ENCODE results near the gene PCGF3.

Gene PCGF3

GRCh38 chr4:685679-686412, 19.8 kb upstream of the PCGF3 start:
- no peak for DNase-seq
- no peaks in the 10 kb centered on the region for H3K9me3 ChIP-seq
- TF ChIP-seq CTCF (IDR thresholded peaks at IDR 0.05; ENCODE audit: low read depth, low read length): no peak
- H3K36me3 ChIP-seq: no peaks in the 10 kb centered on the region
- H3K4me3 ChIP-seq (ENCODE audit: low read depth, low read length): no peak overlapping the region
- H3K27me3 ChIP-seq: no peaks in the 10 kb centered on the region
- peaks cover 4% of the 10 kb centered on the region for H3K4me1 ChIP-seq

GRCh38 chr4:686413-687040, 19.1 kb upstream of the PCGF3 start:
- DNase-seq: peak; percentile 12
- H3K9me3 ChIP-seq: no peaks in the 10 kb centered on the region
- no peaks in the 10 kb centered on the region for H3K27me3 ChIP-seq
- H3K4me3 ChIP-seq (ENCODE audit: low read depth, low read length): no peak overlapping the region
- no peak for TF ChIP-seq CTCF (IDR thresholded peaks at IDR 0.05; ENCODE audit: low read depth, low read length)
- peaks cover 4% of the 10 kb centered on the region for H3K4me1 ChIP-seq
- H3K36me3 ChIP-seq: no peaks in the 10 kb centered on the region

- peak; percentile 27 for DNase-seq
- Histone ChIP-seq H3K9me3 (no peaks in the 10 kb centered on the region), H3K4me3 (ENCODE audit: low read depth, low read length) (no peak overlapping the region), H3K4me1 (peaks cover 4% of the 10 kb centered on the region), H3K27me3 (no peaks in the 10 kb centered on the region), H3K36me3 (no peaks in the 10 kb centered on the region)
- no peak for TF ChIP-seq CTCF (IDR thresholded peaks at IDR 0.05; ENCODE audit: low read depth, low read length)
Observed at GRCh38 chr4:687048-687970, 18.3 kb upstream of the PCGF3 start.

- TF ChIP-seq CTCF (IDR thresholded peaks at IDR 0.05; ENCODE audit: low read depth, low read length): no peak
- Histone ChIP-seq H3K27me3 (no peaks in the 10 kb centered on the region), H3K36me3 (no peaks in the 10 kb centered on the region), H3K4me3 (ENCODE audit: low read depth, low read length) (no peak overlapping the region), H3K4me1 (peaks cover 4% of the 10 kb centered on the region), H3K9me3 (no peaks in the 10 kb centered on the region)
- no peak for DNase-seq
Observed at GRCh38 chr4:687971-688853, 17.4 kb upstream of the PCGF3 start.

- Histone ChIP-seq H3K4me1 (no peaks in the 10 kb centered on the region; the same call in 1 of the 2 replicates), H3K9me3 (no peaks in the 10 kb centered on the region), H3K27me3 (no peaks in the 10 kb centered on the region), H3K36me3 (no peaks in the 10 kb centered on the region), H3K4me3 (ENCODE audit: low read depth, low read length) (no peak within 1 kb of the TSS)
- no peak for DNase-seq
- no peak for TF ChIP-seq CTCF (IDR thresholded peaks at IDR 0.05; ENCODE audit: low read depth, low read length)
Observed at GRCh38 chr4:688854-689681, 16.6 kb upstream of the PCGF3 start, which contains the start of gene SLC49A3. SLC49A3 (minus strand) TSS chr4:689151; CDS start chr4:689127, 24 bp downstream.

Data from BE2C (cell line).